SJSA1 (cell line): ENCODE data around the gene SHISA6. TPM values are rescaled to one million over a fixed set of nuclear protein-coding genes. Genes with fewer than 3 reads are reported as not detected.

Source experiments
- DNase-seq, 2 experiments: peaks; one replicate each; pipeline ENCODE4 v3.0.0-alpha.2; 2015 to 2020; ENCODE audit warnings: low spot score in 2 of 2, low read depth in 1 of 2
- H3K27ac ChIP-seq: fragments of 250-450 bp; sonication (Bioruptor Pico); 2 replicates; pipeline ENCODE4 v1.5.1; 2020; ENCODE audit warnings: mild to moderate bottlenecking, moderate library complexity
- H3K27me3 ChIP-seq: fragments of 250-450 bp; sonication (Bioruptor Pico); replicated peaks from 2 replicates; pipeline ENCODE4 v1.5.1; 2020; ENCODE audit warnings: mild to moderate bottlenecking, moderate library complexity
- H3K36me3 ChIP-seq: fragments of 250-450 bp; sonication (Bioruptor Pico); 2 replicates; pipeline ENCODE4 v1.5.1; 2020; ENCODE audit warnings: mild to moderate bottlenecking
- H3K4me1 ChIP-seq: fragments of 250-450 bp; sonication (Bioruptor Pico); replicated peaks from 2 replicates; pipeline ENCODE4 v1.6.1; 2021; ENCODE audit warnings: mild to moderate bottlenecking
- H3K4me3 ChIP-seq: fragments of 250-450 bp; sonication (Bioruptor Pico); 2 replicates; pipeline ENCODE4 v1.5.1; 2020; ENCODE audit warnings: mild to moderate bottlenecking
- H3K9me3 ChIP-seq: fragments of 250-450 bp; sonication (Bioruptor Pico); replicated peaks from 2 replicates; pipeline ENCODE4 v1.5.1; 2020; ENCODE audit warnings: mild to moderate bottlenecking
- total RNA-seq: library from RNA; depleted of rRNA; stranded (reverse); fragments of >200 nt; shearing (Covaris generic); gene quantifications from 2 replicates; pipeline ENCODE4 v1.2.3, GENCODE V29; 2014

Gene SHISA6
- total RNA-seq, 1 experiment from 2014 or later, result 0.05 TPM

- Histone ChIP-seq H3K4me3 (no peak within 1 kb of the TSS), H3K27ac (no peak within 1 kb of the TSS), H3K9me3 (no peaks in the 10 kb centered on the region), H3K4me1 (no peaks in the 10 kb centered on the region), H3K36me3 (no peaks in the 10 kb centered on the region), H3K27me3 (no peaks in the 10 kb centered on the region)
- no peak for DNase-seq
Measured at GRCh38 chr17:11598274-11599221, 357.5 kb downstream of the SHISA6 start, which contains the start of gene DNAH9. TSS of gene DNAH9 (plus strand) at chr17:11598470. CDS start at chr17:11598499, 29 bp downstream.

- DNase-seq, result no peak
- H3K4me1 ChIP-seq, result no peaks in the 10 kb centered on the region
- no peak overlapping the region for H3K4me3 ChIP-seq
- no peak overlapping the region for H3K27ac ChIP-seq
- H3K36me3 ChIP-seq, result no peaks in the 10 kb centered on the region
- no peaks in the 10 kb centered on the region for H3K9me3 ChIP-seq
- H3K27me3 ChIP-seq, result no peaks in the 10 kb centered on the region
Measured at GRCh38 chr17:11601661-11602060, 360.6 kb downstream of the SHISA6 start.

- H3K27ac ChIP-seq, result no peak overlapping the region
- H3K4me3 ChIP-seq, result no peak overlapping the region
- no peaks in the 10 kb centered on the region for H3K27me3 ChIP-seq
- no peak for DNase-seq
- H3K4me1 ChIP-seq, result no peaks in the 10 kb centered on the region
- H3K36me3 ChIP-seq, result no peaks in the 10 kb centered on the region
- H3K9me3 ChIP-seq, result no peaks in the 10 kb centered on the region
Measured at GRCh38 chr17:11608396-11608795, 367.4 kb downstream of the SHISA6 start.

- no peaks in the 10 kb centered on the region for H3K4me1 ChIP-seq
- H3K36me3 ChIP-seq, result no peaks in the 10 kb centered on the region
- H3K9me3 ChIP-seq, result no peaks in the 10 kb centered on the region
- no peaks in the 10 kb centered on the region for H3K27me3 ChIP-seq
- no peak for DNase-seq
- H3K4me3 ChIP-seq, result no peak overlapping the region
- H3K27ac ChIP-seq, result no peak overlapping the region
Measured at GRCh38 chr17:11610999-11611566, 370.1 kb downstream of the SHISA6 start.

- Histone ChIP-seq H3K4me3 (no peak overlapping the region), H3K27ac (no peak overlapping the region), H3K27me3 (no peaks in the 10 kb centered on the region), H3K9me3 (no peaks in the 10 kb centered on the region), H3K4me1 (no peaks in the 10 kb centered on the region), H3K36me3 (no peaks in the 10 kb centered on the region)
- DNase-seq, result no peak
Measured at GRCh38 chr17:11612956-11613355, 371.9 kb downstream of the SHISA6 start.
